HEK293T (cell line): ENCODE results near the gene CCDC159.

ENCODE experiments used
- CTCF ChIA-PET: fragments of 350-600 bp; formaldehyde crosslinking; extraction: SDS; loops from one replicate; lab custom pipeline; 2021; ENCODE audit warnings: antibody characterized with exemption, inconsistent platforms; lab: Yijun Ruan, JAX
- POLR2A ChIA-PET: fragments of 350-600 bp; formaldehyde crosslinking; extraction: SDS; loops from one replicate; lab custom pipeline; 2020; ENCODE audit warnings: antibody characterized with exemption, inconsistent platforms; lab: Yijun Ruan, JAX
- DNase-seq: peaks from one replicate; pipeline ENCODE4 v3.0.0; 2012; ENCODE audit warnings: mixed read lengths; ENCODE audit errors: extremely low spot score
- ARNT ChIP-seq: fragments of 450-650 bp; IDR thresholded peaks from 2 replicates; pipeline ENCODE4 v1.6.1; 2017; ENCODE audit warnings: mild to moderate bottlenecking
- BHLHE40 ChIP-seq: fragments of 450-650 bp; IDR thresholded peaks from 2 replicates; pipeline ENCODE4 v1.6.1; 2016; ENCODE audit warnings: mild to moderate bottlenecking, moderate library complexity, borderline replicate concordance
- CTBP1 ChIP-seq: fragments of 450-650 bp; IDR thresholded peaks from 2 replicates; pipeline ENCODE4 v1.6.1; 2016; ENCODE audit warnings: borderline replicate concordance
- ELF4 ChIP-seq: fragments of 450-650 bp; IDR thresholded peaks from 2 replicates; pipeline ENCODE4 v1.6.1; 2017; ENCODE audit warnings: antibody characterized with exemption
- FOXA1 ChIP-seq: fragments of 450-650 bp; IDR thresholded peaks from 2 replicates; pipeline ENCODE4 v1.6.1; 2016; ENCODE audit warnings: mild to moderate bottlenecking
- FOXK2 ChIP-seq: fragments of 450-650 bp; IDR thresholded peaks from 2 replicates; pipeline ENCODE4 v1.6.1; 2016; ENCODE audit warnings: mild to moderate bottlenecking
- FOXM1 ChIP-seq: fragments of 450-650 bp; IDR thresholded peaks from 2 replicates; pipeline ENCODE4 v1.6.1; 2017; ENCODE audit warnings: mild to moderate bottlenecking, borderline replicate concordance
- HDGF ChIP-seq: fragments of 450-650 bp; IDR thresholded peaks from 2 replicates; pipeline ENCODE4 v1.6.1; 2017; ENCODE audit warnings: antibody characterized with exemption, borderline replicate concordance
- L3MBTL2 ChIP-seq: fragments of 450-650 bp; conservative IDR thresholded peaks from 2 replicates; pipeline ENCODE4 v1.6.1; 2016; ENCODE audit warnings: mild to moderate bottlenecking
- LEF1 ChIP-seq: fragments of 450-650 bp; IDR thresholded peaks from 2 replicates; pipeline ENCODE4 v1.6.1; 2017; ENCODE audit warnings: mild to moderate bottlenecking, borderline replicate concordance
- NFRKB ChIP-seq: fragments of 450-650 bp; IDR thresholded peaks from 2 replicates; pipeline ENCODE4 v1.6.1; 2016; ENCODE audit warnings: mild to moderate bottlenecking, moderate library complexity
- SP1 ChIP-seq: fragments of 450-650 bp; IDR thresholded peaks from 2 replicates; pipeline ENCODE4 v1.6.1; 2017
- SUZ12 ChIP-seq: fragments of 450-650 bp; IDR thresholded peaks from 2 replicates; pipeline ENCODE4 v1.6.1; 2016; ENCODE audit warnings: mild to moderate bottlenecking
- TARDBP ChIP-seq: fragments of 450-650 bp; IDR thresholded peaks from 2 replicates; pipeline ENCODE4 v1.6.1; 2016
- ZNF384 ChIP-seq: fragments of 450-650 bp; IDR thresholded peaks from 2 replicates; pipeline ENCODE4 v1.6.1; 2016
- TF ChIP-seq, protein P1 (sequence below): fragments of 450-650 bp; IDR thresholded peaks from 2 replicates; pipeline ENCODE4 v1.6.1; 2016

CCDC159 gene

GRCh38 chr19:11364935-11365334 is 18.6 kb downstream of the CCDC159 start:
- TF ChIP-seq SUZ12 (no peak), ARNT (no peak), CTBP1 (no peak), FOXK2 (no peak), BHLHE40 (no peak), ZNF384 (no peak), TARDBP (no peak)
- ChIA-PET CTCF (no interaction called here), POLR2A (no interaction called here)
- no peak for DNase-seq

DNA sequence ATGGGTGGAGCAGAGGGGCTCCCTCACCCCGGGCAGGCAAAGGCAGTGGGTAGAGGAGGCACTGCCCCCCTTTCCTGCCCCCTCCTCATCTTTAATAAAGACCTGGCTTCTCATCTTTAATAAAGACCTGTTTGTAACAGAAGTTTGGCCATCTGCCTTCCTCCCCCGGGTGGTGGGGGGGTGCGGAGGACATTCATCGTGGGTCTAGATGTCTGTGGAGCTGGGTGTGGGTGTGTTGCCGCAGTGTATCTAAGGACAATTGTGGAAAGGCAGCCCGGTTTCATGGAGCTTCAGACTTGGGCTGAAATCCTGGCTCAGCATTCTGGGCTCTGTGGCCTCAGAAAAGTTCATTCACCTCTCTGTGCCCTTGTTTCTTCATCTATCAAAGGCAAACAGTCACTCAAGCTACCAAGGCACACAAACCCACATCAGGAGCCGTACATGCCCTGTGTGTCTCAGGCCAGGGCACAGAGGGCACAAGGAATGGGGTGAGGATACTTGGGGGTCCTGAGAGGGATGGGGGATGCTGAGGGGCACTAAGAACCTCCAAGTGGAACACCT is 19.3 kb downstream of the CCDC159 start:
- CTCF ChIA-PET = no interaction called here

GRCh38 chr19:11367528-11367927 is 21.2 kb downstream of the CCDC159 start:
- ChIA-PET CTCF (interaction anchor here (0.5 to 1.4 kb wide), 2 partner anchors 10 to 15 kb away, joined by 3 read pairs; no protein-coding TSS in a partner anchor), POLR2A (no interaction called here)
- no peak for TF ChIP-seq FOXM1
- DNase-seq = no peak

More for the DNA sequence above, 19.3 kb downstream of the CCDC159 start:
- no peak for DNase-seq
- POLR2A ChIA-PET = no interaction called here
- TF ChIP-seq SUZ12 (no peak), TARDBP (no peak), L3MBTL2 (no peak), NFRKB (no peak), LEF1 (no peak), CTBP1 (no peak), BHLHE40 (no peak), SP1 (no peak), FOXA1 (no peak)
- TF ChIP-seq, protein P1, sequence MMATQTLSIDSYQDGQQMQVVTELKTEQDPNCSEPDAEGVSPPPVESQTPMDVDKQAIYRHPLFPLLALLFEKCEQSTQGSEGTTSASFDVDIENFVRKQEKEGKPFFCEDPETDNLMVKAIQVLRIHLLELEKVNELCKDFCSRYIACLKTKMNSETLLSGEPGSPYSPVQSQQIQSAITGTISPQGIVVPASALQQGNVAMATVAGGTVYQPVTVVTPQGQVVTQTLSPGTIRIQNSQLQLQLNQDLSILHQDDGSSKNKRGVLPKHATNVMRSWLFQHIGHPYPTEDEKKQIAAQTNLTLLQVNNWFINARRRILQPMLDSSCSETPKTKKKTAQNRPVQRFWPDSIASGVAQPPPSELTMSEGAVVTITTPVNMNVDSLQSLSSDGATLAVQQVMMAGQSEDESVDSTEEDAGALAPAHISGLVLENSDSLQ = no peak

GRCh38 chr19:11370744-11371143 is 24.4 kb downstream of the CCDC159 start:
- CTCF ChIA-PET = interaction anchor here (0.6 to 1.1 kb wide), 4 partner anchors 12 to 112 kb away, joined by 3 read pairs; partner anchors contain the start of gene EPOR
- POLR2A ChIA-PET = interaction anchor here (0.7 to 1.2 kb wide), 3 partner anchors 10 to 87 kb away, joined by 3 to 4 read pairs (median 4); no protein-coding TSS in a partner anchor
- no peak for TF ChIP-seq SUZ12
- no peak for TF ChIP-seq HDGF
- no peak for TF ChIP-seq FOXM1
- DNase-seq = no peak

GRCh38 chr19:11373166-11373884 is 27.0 kb downstream of the CCDC159 start:
- no peak for TF ChIP-seq NFRKB
- TF ChIP-seq, protein P1 = peak; percentile 92
- CTCF ChIA-PET = interaction anchor here (0.7 kb wide), 1 partner anchor 49 kb away, joined by 4 read pairs; no protein-coding TSS in a partner anchor
- POLR2A ChIA-PET = interaction anchor here (1.0 to 1.8 kb wide), 3 partner anchors 12 to 73 kb away, joined by 3 to 14 read pairs (median 7); no protein-coding TSS in a partner anchor
- DNase-seq = no peak

- POLR2A ChIA-PET = interaction anchor here (0.7 to 2.5 kb wide), 20 partner anchors 10 to 166 kb away, joined by 3 to 24 read pairs (median 6); partner anchors contain the start of genes CCDC159, EPOR, ODAD3 and PRKCSH
- DNase-seq = no peak
- TF ChIP-seq ELF4 = no peak
- TF ChIP-seq BHLHE40 = no peak
- TF ChIP-seq, protein P1 = no peak
- no peak for TF ChIP-seq FOXK2
- no peak for TF ChIP-seq FOXM1
- no peak for TF ChIP-seq L3MBTL2
- CTCF ChIA-PET = interaction anchor here (0.6 to 1.4 kb wide), 3 partner anchors 9 to 189 kb away, joined by 3 to 8 read pairs (median 7); no protein-coding TSS in a partner anchor
These were observed 27.6 kb downstream of the CCDC159 start for GRCh38 chr19:11373885-11374432.
